MCF 10A (cell line): ENCODE data around the gene CLEC4G. TPM values are rescaled to one million over a fixed set of nuclear protein-coding genes. Genes with fewer than 3 reads are reported as not detected.

Source experiments
- BruUV-seq: library from RNA; stranded (reverse); fragments of 400-500 nt; replicated peaks from 2 replicates; lab custom pipeline; 2021; lab: Mats Ljungman, UMichigan
- CTCF ChIA-PET: fragments of 300-600 bp; sonication (Branson Sonifier 250); formaldehyde crosslinking; extraction: SDS; loops from one replicate; lab custom pipeline; 2021; ENCODE audit warnings: antibody characterized with exemption, inconsistent platforms; lab: Yijun Ruan, JAX
- POLR2A ChIA-PET: fragments of 300-600, 350-650 bp; sonication (Branson Sonifier 250); formaldehyde crosslinking; extraction: SDS; loops from one replicate; lab custom pipeline; 2020; ENCODE audit warnings: antibody characterized with exemption, inconsistent platforms; lab: Yijun Ruan, JAX
- DNase-seq: peaks from one replicate; pipeline ENCODE4 v3.0.0-alpha.2; 2018; ENCODE audit not compliant: unreplicated experiment
- H3K27ac Mint-ChIP-seq: one replicate; pipeline ENCODE4 v1.8.0; 2022; ENCODE audit warnings: mild to moderate bottlenecking, low read depth, mixed read lengths; ENCODE audit not compliant: unreplicated experiment
- H3K27me3 Mint-ChIP-seq: one replicate; pipeline ENCODE4 v1.8.0; 2022; ENCODE audit warnings: mixed read lengths; ENCODE audit not compliant: insufficient read depth, unreplicated experiment
- H3K36me3 Mint-ChIP-seq: one replicate; pipeline ENCODE4 v1.8.0; 2022; ENCODE audit warnings: mild to moderate bottlenecking, moderate library complexity, mixed read lengths; ENCODE audit not compliant: insufficient read depth, unreplicated experiment
- H3K4me1 Mint-ChIP-seq: one replicate; pipeline ENCODE4 v1.8.0; 2022; ENCODE audit warnings: mixed read lengths; ENCODE audit not compliant: insufficient read depth, unreplicated experiment
- H3K4me3 Mint-ChIP-seq: one replicate; pipeline ENCODE4 v1.8.0; 2022; ENCODE audit warnings: mild to moderate bottlenecking, moderate library complexity, mixed read lengths; ENCODE audit not compliant: unreplicated experiment
- H3K9me3 Mint-ChIP-seq: one replicate; pipeline ENCODE4 v1.8.0; 2022; ENCODE audit warnings: mixed read lengths; ENCODE audit not compliant: unreplicated experiment
- intact Hi-C: fragments of 100-400 bp; cut with micrococcal nuclease; formaldehyde crosslinking; loops from 2 replicates; pipeline ENCODE4 v1.14.1; 2022
- total RNA-seq: library from RNA; stranded (reverse); gene quantifications from 2 replicates; pipeline ENCODE4 v1.2.3, GENCODE V29; 2022
- TF ChIP-seq, protein P1 (sequence below): fragments of 200-600 bp; IDR thresholded peaks from one replicate; pipeline ENCODE4 v1.8.0; 2022; ENCODE audit warnings: antibody characterized with exemption, mild to moderate bottlenecking; ENCODE audit not compliant: unreplicated experiment

Gene CLEC4G
- total RNA-seq, 1 experiment from 2014 or later, result not detected

- Mint-ChIP-seq H3K36me3 (peaks cover 6% of the 10 kb centered on the region), H3K27me3 (peaks cover 55% of the 10 kb centered on the region), H3K9me3 (no peaks in the 10 kb centered on the region), H3K4me1 (peaks cover 10% of the 10 kb centered on the region), H3K27ac (no peak overlapping the region), H3K4me3 (no peak overlapping the region)
- no peak for DNase-seq
- no TSS peak for BruUV-seq
- ChIA-PET POLR2A (no interaction called here), CTCF (interaction anchor here (0.6 to 2.2 kb wide), 3 partner anchors 18 to 130 kb away, joined by 3 to 8 read pairs (median 4); partner anchors contain the start of gene TRAPPC5)
- intact Hi-C loops, result no loop called here
- TF ChIP-seq, protein P1, sequence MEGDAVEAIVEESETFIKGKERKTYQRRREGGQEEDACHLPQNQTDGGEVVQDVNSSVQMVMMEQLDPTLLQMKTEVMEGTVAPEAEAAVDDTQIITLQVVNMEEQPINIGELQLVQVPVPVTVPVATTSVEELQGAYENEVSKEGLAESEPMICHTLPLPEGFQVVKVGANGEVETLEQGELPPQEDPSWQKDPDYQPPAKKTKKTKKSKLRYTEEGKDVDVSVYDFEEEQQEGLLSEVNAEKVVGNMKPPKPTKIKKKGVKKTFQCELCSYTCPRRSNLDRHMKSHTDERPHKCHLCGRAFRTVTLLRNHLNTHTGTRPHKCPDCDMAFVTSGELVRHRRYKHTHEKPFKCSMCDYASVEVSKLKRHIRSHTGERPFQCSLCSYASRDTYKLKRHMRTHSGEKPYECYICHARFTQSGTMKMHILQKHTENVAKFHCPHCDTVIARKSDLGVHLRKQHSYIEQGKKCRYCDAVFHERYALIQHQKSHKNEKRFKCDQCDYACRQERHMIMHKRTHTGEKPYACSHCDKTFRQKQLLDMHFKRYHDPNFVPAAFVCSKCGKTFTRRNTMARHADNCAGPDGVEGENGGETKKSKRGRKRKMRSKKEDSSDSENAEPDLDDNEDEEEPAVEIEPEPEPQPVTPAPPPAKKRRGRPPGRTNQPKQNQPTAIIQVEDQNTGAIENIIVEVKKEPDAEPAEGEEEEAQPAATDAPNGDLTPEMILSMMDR, result no peak
Measured at GRCh38 chr19:7698583-7698982, 33.3 kb downstream of the CLEC4G start.

GRCh38 chr19:7697721-7698287 is 34.1 kb downstream of the CLEC4G start:
- peaks cover 10% of the 10 kb centered on the region for H3K4me1 Mint-ChIP-seq
- no peak for DNase-seq
- BruUV-seq, result no TSS peak
- peaks cover 6% of the 10 kb centered on the region for H3K36me3 Mint-ChIP-seq
- intact Hi-C loops, result no loop called here
- TF ChIP-seq, protein P1, result no peak
- H3K4me3 Mint-ChIP-seq, result no peak overlapping the region
- peaks cover 47% of the 10 kb centered on the region for H3K27me3 Mint-ChIP-seq
- ChIA-PET POLR2A (no interaction called here), CTCF (interaction anchor here (0.6 to 2.2 kb wide), 2 partner anchors 15 to 17 kb away, joined by 3 to 8 read pairs; partner anchors contain the start of gene TRAPPC5)
- H3K27ac Mint-ChIP-seq, result no peak overlapping the region
- no peaks in the 10 kb centered on the region for H3K9me3 Mint-ChIP-seq

- no peak for DNase-seq
- CTCF ChIA-PET, result interaction anchor here (0.7 kb wide), 1 partner anchor 10 kb away, joined by 5 read pairs; no protein-coding TSS in a partner anchor
- H3K4me3 Mint-ChIP-seq, result no peak overlapping the region
- H3K36me3 Mint-ChIP-seq, result peaks cover 6% of the 10 kb centered on the region
- H3K9me3 Mint-ChIP-seq, result no peaks in the 10 kb centered on the region
- TF ChIP-seq, protein P1, result no peak
- POLR2A ChIA-PET, result no interaction called here
- peaks cover 7% of the 10 kb centered on the region for H3K4me1 Mint-ChIP-seq
- peaks cover 34% of the 10 kb centered on the region for H3K27me3 Mint-ChIP-seq
- BruUV-seq, result no TSS peak
- no peak overlapping the region for H3K27ac Mint-ChIP-seq
- intact Hi-C loops, result no loop called here
Measured at GRCh38 chr19:7694499-7694898, 37.4 kb downstream of the CLEC4G start.

DNA sequence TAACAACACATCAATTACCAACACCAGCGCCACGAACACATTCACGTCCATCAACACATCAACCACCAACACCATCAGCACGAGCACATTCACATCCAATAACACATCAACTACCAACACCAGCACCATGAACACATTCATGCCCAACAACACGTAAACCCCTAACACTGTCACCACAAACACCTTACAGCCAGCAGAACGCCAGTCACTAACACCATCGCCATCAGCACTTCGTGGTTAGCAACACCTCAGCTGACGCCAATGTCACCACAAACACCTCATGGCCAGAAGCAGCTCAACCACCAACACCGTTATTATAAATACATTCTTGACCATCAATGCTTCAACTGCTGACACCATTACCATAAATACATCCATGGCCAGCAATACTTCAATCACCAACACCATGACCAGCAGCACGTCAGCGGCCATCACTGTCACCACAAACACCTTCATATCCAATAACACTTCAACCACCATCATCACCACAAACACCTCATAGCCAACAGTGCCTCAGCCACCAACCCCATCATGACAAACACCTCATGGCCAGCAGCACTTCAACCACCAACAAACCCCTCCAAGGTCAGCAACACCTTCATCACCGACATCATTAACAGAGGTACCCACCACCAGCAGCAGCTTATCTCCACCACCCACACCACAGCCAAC is 39.4 kb downstream of the CLEC4G start:
- Mint-ChIP-seq H3K4me3 (no peak overlapping the region), H3K27ac (no peak overlapping the region), H3K9me3 (no peaks in the 10 kb centered on the region), H3K4me1 (no peaks in the 10 kb centered on the region), H3K27me3 (peaks cover 15% of the 10 kb centered on the region), H3K36me3 (peaks cover 6% of the 10 kb centered on the region)
- intact Hi-C loops, result no loop called here
- no TSS peak for BruUV-seq
- DNase-seq, result no peak
- TF ChIP-seq, protein P1, result no peak
- ChIA-PET CTCF (no interaction called here), POLR2A (no interaction called here)
